SHP77 treated with DMSO at 0.1 percent for 48 hours (cell line): Measurements from ENCODE around the gene FOXP1.

ENCODE experiments used
- DNase-seq: peaks from one replicate; lab custom pipeline; 2025; lab: John Stamatoyannopoulos, UW

Gene FOXP1

GRCh38 chr3:71077070-71077469, 506.5 kb downstream of the FOXP1 start:
- no peak for DNase-seq

GRCh38 chr3:71076361-71077002, 507.0 kb downstream of the FOXP1 start:
- no peak for DNase-seq

- DNase-seq, result no peak
Observed at GRCh38 chr3:71075494-71075893, 508.0 kb downstream of the FOXP1 start.

DNA sequence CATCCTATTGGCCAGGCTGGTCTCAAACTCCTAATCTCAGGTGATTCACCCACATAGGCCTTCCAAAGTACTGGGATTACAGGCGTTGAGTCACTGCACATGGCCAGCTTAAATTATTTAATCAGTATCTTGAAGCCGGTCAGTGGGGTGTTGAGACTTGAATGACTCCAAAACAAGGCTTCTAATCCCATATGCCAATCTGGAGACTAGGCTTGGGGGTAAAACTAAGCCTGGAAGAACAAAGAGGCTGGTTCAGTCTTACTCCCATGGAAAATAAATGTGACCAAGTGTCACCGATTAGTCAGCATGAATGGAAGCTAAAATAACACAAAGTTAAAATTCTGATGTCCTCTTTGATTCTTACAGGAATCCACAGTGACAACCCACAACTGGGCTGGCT, 509.1 kb downstream of the FOXP1 start:
- no peak for DNase-seq

GRCh38 chr3:71072986-71073385, 510.5 kb downstream of the FOXP1 start:
- no peak for DNase-seq

- no peak for DNase-seq
Observed at GRCh38 chr3:71072287-71072686, 511.2 kb downstream of the FOXP1 start.

GRCh38 chr3:71070497-71071463, 512.7 kb downstream of the FOXP1 start:
- DNase-seq, result no peak

DNA sequence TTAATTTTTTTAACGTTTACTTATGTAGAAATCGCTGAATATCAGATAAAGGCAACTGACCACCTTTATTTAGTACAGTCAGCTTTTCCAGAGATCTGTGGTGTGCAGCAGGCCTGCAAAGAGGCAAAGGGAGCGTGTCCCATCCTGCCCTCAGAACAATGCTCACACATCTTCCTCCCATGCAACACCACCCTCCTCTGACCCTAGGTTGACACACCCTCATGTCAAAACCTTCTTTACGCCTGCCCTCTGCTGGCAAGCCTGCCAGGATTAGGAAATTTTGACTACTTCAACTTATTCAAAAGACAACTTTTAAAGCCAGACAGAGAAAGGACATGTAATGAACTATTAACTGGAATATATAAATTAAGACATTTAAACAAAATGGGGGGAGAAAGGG, 513.7 kb downstream of the FOXP1 start:
- DNase-seq, result no peak

DNA sequence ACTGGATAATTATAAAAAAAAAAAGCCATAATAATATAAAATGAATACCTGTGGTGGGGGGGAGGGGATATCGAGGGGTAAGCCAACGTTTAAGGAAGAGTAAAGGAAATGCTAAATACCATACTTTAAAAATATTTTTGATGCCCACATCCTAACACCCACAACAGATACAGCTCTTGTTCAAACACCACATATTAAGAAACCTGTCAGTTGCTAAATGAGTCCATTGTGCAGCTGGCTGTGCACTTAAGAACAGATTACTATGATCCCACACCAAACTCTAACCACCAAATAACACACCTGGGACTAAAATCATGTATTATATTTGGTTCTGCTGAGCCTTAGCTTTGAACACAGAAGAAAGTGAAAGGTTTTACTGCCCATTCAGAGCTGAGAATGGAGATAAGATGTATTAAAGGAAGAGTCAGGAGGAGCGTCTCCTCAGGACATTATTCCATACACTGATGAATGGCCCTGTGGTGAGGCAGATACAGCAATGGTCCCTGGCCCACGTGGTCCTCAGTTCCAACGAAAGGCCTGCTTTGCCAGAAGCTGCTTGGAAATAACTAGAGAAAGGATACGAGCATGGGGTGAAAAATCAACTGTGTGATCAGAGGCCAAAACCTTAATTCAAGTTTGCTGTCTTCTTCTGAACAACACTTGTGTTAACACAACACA, 515.4 kb downstream of the FOXP1 start:
- no peak for DNase-seq

- DNase-seq, result no peak
Observed at GRCh38 chr3:71066849-71067261, 516.7 kb downstream of the FOXP1 start.

DNA sequence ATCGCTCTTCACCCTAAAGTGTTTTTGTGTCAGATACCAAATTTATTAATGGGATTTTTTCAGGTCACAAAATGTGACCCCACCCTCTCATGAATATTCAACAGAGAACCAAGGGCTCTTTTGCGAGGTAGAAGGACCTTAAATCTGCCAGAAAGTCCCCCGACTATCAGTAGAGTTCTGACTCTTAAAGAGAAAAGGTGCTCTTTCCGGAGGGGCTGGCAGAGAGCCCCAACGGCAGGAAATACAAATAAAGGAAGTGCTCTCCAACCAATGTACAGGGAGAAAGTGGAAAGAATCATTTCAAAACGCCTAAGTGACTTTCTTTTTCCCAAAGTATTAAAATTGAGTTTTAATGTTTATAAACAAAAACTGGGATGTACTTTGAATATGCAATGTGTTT, 517.2 kb downstream of the FOXP1 start:
- DNase-seq, result no peak

DNA sequence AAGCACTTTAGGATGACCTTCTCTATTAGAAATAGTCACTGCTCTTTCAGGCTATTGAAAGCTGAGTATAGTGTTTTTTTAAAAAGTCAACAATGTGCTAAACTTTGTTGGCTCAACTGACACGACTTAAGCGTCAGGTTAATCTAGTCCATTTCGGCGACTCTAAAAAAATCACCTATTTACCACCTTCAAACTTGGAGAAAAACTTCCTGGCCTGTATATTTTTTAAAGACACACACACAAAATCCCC, 517.8 kb downstream of the FOXP1 start:
- DNase-seq, result no peak

- no peak for DNase-seq
Observed at GRCh38 chr3:71064956-71065763, 518.4 kb downstream of the FOXP1 start.

GRCh38 chr3:71064291-71064955, 519.1 kb downstream of the FOXP1 start:
- no peak for DNase-seq

DNA sequence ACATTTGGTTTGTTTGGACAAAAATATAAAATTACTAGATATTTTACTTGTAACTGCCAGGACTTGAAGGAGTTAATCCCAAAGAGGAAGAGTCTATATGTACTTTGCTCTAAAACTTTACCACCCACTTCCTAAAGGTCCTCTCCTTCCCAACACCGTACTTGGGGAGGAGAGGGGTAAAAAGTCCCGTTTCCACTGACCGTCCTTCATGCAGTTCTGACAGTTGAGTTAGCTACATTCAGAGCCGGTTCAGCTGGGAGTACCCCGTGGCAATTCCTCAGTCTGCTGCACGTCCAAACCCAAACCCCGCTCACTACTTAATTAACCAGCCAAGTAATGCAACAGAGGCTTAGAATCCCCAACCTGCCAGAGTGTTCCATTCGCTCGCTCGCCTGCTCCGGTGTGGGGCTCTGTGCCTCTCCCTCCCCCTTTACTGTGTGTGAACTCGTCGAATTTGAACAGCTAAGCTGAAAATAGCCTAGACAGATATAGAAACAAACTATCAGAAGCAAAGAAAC, 519.7 kb downstream of the FOXP1 start:
- DNase-seq, result no peak

DNA sequence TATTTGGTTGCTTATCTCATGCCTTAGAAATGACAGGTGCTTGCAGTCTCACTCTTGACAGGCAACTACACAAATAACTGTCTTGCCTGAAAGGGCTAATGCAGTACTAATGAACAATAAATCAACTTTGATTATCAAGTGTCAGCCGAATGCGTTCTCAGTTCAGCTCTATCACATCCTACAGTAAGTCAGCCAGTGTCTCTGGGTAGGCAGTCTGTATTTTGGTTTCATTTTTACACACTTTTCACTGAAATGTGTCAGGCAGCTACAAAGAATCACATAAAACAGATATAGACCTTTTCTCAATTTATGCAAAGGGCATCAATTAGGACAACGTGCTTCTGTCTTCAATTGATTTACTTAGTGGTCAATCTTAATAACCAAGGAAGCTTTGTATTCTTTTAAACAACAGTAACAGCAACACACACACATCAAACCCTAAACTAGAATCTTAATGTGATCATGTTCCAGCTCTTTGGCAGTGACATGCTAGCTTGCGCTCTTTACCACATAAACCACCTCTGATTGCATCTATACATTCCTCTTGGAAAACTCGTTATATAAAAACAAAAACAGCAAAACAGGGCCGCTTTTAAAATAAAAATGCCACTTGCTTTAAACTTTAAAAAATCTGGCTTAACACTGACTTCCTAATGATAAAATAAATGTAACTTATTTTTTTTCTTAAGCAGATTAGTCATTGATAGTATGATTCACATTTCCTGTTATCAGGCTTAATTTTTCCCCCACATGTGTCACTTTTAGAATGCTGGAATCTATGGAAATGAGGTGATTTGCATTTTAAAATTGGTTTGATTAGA, 520.4 kb downstream of the FOXP1 start:
- DNase-seq, result no peak

- no peak for DNase-seq
Observed at GRCh38 chr3:71062037-71062932, 521.2 kb downstream of the FOXP1 start.

DNA sequence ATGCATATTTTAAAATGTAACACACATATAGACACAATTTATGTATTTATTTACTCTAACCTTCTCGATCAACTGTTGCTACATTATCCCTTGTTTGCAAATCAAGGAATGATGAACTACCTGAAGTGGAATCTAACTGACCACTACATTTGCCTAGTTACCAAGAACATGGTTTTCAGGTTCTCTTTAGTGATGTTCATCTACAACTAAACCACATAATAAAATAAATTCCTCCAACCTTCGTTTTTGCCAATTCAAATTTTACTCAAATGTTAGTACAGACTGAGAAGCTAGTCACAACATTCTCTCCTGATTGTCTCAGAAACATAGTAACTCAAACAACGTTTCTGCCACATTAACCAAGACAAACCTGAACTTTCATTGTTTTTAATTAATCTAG, 521.9 kb downstream of the FOXP1 start:
- DNase-seq, result no peak

DNA sequence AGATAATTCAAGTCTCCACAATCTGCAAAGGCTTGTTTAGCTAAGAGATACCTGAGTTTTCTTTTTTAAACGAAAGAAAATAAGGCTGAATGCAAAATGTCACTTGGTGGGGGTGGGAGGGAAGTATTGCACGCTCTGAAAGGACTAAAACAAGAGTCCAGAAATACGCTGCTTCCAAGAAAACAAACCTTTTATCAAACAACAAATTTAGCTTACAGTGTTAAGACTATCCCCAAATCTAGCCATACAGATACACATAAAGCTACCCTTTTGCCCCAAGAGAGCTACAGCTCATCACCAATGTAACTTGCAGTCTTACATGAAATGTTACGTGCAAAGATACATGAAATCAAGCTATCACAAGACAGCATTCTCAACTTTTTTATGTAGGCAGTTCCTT, 522.5 kb downstream of the FOXP1 start:
- no peak for DNase-seq

DNA sequence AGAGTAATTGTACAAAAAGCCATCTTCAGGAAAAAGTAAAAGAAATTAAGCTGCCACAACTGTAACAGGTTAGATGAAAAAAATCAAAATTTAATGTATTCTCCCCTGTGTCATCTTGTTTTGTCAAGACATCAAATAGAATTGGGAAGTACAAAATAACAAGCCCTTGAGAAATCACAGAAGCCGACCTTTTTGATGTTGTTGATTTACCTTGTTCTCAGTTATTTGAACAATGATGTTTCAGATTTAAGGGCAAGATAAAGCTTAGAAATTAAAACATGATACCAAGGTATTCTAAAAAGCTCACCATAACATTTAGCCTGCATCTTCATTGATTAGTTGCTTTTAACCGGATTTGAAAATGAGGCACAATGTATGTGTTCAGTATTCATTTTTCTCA, 523.0 kb downstream of the FOXP1 start:
- no peak for DNase-seq
